Epithelial cell of esophagus (primary cell): ENCODE data around the gene ADAMTS14.
A peak's percentile ranks its signal among the peaks of the same experiment; 100 is the strongest.
"Not testable (repeated sequence)": the region's sequence is repeated elsewhere in the genome, so short reads cannot be mapped to it uniquely, and the experiment has no call there.

Experiments
- DNase-seq: peaks from one replicate; pipeline ENCODE4 v3.0.0; 2010; ENCODE audit warnings: low read depth
- H3K4me3 ChIP-seq: 2 replicates; pipeline ENCODE4 v1.5.1; 2011; ENCODE audit warnings: mild to moderate bottlenecking, low read length, control low read depth
- CTCF ChIP-seq: IDR thresholded peaks from 2 replicates; pipeline ENCODE4 v1.5.1; 2011; ENCODE audit warnings: low read depth, mild to moderate bottlenecking, low read length, control low read depth, inconsistent platforms; ENCODE audit not compliant: insufficient read depth; ENCODE audit errors: missing control alignments

ADAMTS14 gene, protein sequence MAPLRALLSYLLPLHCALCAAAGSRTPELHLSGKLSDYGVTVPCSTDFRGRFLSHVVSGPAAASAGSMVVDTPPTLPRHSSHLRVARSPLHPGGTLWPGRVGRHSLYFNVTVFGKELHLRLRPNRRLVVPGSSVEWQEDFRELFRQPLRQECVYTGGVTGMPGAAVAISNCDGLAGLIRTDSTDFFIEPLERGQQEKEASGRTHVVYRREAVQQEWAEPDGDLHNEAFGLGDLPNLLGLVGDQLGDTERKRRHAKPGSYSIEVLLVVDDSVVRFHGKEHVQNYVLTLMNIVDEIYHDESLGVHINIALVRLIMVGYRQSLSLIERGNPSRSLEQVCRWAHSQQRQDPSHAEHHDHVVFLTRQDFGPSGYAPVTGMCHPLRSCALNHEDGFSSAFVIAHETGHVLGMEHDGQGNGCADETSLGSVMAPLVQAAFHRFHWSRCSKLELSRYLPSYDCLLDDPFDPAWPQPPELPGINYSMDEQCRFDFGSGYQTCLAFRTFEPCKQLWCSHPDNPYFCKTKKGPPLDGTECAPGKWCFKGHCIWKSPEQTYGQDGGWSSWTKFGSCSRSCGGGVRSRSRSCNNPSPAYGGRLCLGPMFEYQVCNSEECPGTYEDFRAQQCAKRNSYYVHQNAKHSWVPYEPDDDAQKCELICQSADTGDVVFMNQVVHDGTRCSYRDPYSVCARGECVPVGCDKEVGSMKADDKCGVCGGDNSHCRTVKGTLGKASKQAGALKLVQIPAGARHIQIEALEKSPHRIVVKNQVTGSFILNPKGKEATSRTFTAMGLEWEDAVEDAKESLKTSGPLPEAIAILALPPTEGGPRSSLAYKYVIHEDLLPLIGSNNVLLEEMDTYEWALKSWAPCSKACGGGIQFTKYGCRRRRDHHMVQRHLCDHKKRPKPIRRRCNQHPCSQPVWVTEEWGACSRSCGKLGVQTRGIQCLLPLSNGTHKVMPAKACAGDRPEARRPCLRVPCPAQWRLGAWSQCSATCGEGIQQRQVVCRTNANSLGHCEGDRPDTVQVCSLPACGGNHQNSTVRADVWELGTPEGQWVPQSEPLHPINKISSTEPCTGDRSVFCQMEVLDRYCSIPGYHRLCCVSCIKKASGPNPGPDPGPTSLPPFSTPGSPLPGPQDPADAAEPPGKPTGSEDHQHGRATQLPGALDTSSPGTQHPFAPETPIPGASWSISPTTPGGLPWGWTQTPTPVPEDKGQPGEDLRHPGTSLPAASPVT

GRCh38 chr10:70672165-70673042 lies at the start of gene ADAMTS14:
TSS of gene ADAMTS14 (plus strand) at chr10:70672506. CDS start at chr10:70672803, 297 bp downstream.
- DNase-seq = peak; percentile 26
- H3K4me3 ChIP-seq = no peak within 1 kb of the TSS
- TF ChIP-seq CTCF = no peak

DNA sequence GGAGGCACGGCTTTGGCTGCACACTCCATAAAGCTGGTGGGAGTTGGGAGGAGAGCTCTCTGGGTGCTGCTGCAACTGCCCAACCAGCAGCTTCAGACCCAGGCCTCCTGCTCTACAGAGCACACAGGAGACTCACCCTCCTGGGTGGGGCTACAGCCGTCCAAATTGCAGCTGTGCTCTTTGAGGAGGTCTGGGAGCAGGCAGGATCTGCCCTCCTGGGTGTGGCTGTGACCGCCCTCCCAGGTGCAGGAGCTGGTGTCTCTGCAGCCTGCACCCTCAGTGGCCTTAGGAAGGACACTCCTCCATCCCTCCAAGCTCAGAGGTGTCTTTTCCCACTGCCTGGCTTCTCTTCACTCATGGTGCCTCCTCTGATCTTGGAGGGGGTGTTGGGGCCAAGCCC lies 49.8 kb upstream of the ADAMTS14 start:
- H3K4me3 ChIP-seq = no peak overlapping the region
- no peak for DNase-seq
- TF ChIP-seq CTCF = no peak

- no peak overlapping the region for H3K4me3 ChIP-seq
- no peak for TF ChIP-seq CTCF
- DNase-seq = no peak
Measured at GRCh38 chr10:70622981-70623844, 49.1 kb upstream of the ADAMTS14 start.

DNA sequence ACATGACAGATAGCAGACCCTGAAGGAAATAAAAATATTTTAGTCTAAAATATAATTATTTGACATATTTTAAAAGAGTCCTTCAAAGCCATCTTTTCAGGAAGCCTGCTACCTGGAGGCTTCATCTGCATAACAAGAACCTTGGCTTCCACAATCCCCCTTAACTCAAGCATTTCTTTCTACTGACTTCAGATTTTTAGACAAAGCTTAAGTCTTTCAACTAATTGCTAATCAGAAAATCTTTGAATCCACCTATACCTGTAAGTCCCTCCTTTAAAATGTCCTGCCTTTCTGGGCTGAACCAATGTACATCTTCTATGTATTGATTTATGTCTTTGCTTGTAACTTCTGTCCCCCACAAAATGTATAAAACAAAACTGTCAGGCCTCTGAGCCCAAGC lies 46.2 kb upstream of the ADAMTS14 start:
- DNase-seq = no peak
- no peak for TF ChIP-seq CTCF

GRCh38 chr10:70629338-70629737 lies 43.0 kb upstream of the ADAMTS14 start:
- no peak for TF ChIP-seq CTCF
- no peak overlapping the region for H3K4me3 ChIP-seq
- DNase-seq = no peak

More for the DNA sequence above, 46.2 kb upstream of the ADAMTS14 start:
- no peak overlapping the region for H3K4me3 ChIP-seq

GRCh38 chr10:70631735-70632134 lies 40.6 kb upstream of the ADAMTS14 start:
- not testable (repeated sequence) for H3K4me3 ChIP-seq, DNase-seq
